Peyer's patch (tissue), 4 donors: Measurements from ENCODE around the gene MYOT. TPM values are rescaled to one million over a fixed set of nuclear protein-coding genes. Genes with fewer than 3 reads are reported as not detected.

Experiments
- DNase-seq, 3 donors: peaks; one replicate each; pipeline ENCODE4 v3.0.0-alpha.2; 2017 to 2019
- H3K27ac ChIP-seq, 4 donors: fragments of 200-600 bp; sonication (generic); one replicate each; pipeline ENCODE4 v1.5.1; 2016 to 2019
- H3K27me3 ChIP-seq, 2 donors: fragments of 200-600 bp; sonication (generic); one replicate each; pipeline ENCODE4 v1.5.1; 2019
- H3K36me3 ChIP-seq, 3 donors: fragments of 200-600 bp; sonication (generic); one replicate each; pipeline ENCODE4 v1.5.1; 2016 to 2019
- H3K4me1 ChIP-seq, 4 donors: fragments of 200-600 bp; sonication (generic); one replicate each; pipeline ENCODE4 v1.5.1; 2016 to 2019
- H3K4me3 ChIP-seq, 4 donors: fragments of 200-600 bp; sonication (generic); 1 replicate in 3 of 4; 2 replicates in 1 of 4; pipeline ENCODE4 v1.5.1; 2016 to 2019; ENCODE audit warnings: mild to moderate bottlenecking in 1 of 4
- H3K9me3 ChIP-seq, 4 donors: fragments of 200-600 bp; sonication (generic); one replicate each; pipeline ENCODE4 v1.5.1; 2016 to 2019; ENCODE audit warnings: mild to moderate bottlenecking in 1 of 4
- POLR2A ChIP-seq, 2 donors: fragments of 450-650 bp; IDR thresholded peaks; one replicate each; pipeline ENCODE4 v1.5.1; 2017; ENCODE audit warnings: antibody characterized with exemption in 2 of 2, mild to moderate bottlenecking in 2 of 2, moderate library complexity in 2 of 2
- total RNA-seq, 4 donors: library from RNA; depleted of rRNA; stranded (reverse); fragments of >200 nt; gene quantifications; one replicate each; pipeline ENCODE4 v1.1.0, GENCODE V29; 2016
- TF ChIP-seq, protein P1 (sequence below), 6 experiments: fragments of 450-650 bp in 4 of 6; fragments of 200-600 bp in 2 of 6; sonication (generic) in 1 of 6; IDR thresholded peaks; one replicate each; pipeline ENCODE4 v1.5.1; 2017 to 2019; ENCODE audit warnings: antibody characterized with exemption in 6 of 6, mild to moderate bottlenecking in 3 of 6, moderate library complexity in 1 of 6

Gene MYOT
- total RNA-seq, 4 donors from 2014 or later, result 1.1 to 5.7 (median 4.2) TPM

DNA sequence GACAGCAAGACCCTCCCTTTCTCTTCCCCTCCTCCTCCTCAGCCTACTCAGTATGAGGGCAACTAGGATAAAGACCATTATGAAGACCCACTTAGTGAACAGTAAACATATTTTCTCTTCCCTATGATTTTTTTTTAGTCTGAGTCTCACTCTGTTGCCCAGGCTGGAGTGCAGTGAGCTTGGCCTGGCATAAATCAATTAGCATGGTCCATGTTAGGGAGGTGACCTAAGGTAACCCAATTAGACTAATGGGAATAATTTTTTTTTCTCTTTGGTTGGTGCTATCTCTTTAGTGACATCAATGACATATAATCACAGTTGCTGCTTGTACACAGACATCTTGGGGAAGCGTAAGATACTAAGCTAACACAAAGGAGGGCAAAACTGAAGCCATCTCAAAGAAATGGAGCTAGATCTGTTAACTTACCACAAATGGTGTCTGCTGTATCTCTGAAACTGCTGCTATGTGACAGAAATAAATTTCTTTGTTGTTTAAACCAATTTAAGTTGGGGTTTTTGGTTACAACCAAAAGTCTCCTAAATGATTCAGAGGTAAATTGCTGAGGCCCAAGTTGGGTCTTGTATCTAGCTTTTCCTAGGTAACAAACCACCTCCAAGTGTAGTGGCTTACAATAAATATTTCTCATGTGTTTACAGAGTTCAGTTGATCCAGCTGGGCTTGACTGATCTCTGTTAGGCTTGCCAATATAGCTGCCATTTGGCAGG is 34.9 kb downstream of the MYOT start:
- TF ChIP-seq POLR2A (IDR thresholded peaks at IDR 0.05), result no peak
- TF ChIP-seq, protein P1, sequence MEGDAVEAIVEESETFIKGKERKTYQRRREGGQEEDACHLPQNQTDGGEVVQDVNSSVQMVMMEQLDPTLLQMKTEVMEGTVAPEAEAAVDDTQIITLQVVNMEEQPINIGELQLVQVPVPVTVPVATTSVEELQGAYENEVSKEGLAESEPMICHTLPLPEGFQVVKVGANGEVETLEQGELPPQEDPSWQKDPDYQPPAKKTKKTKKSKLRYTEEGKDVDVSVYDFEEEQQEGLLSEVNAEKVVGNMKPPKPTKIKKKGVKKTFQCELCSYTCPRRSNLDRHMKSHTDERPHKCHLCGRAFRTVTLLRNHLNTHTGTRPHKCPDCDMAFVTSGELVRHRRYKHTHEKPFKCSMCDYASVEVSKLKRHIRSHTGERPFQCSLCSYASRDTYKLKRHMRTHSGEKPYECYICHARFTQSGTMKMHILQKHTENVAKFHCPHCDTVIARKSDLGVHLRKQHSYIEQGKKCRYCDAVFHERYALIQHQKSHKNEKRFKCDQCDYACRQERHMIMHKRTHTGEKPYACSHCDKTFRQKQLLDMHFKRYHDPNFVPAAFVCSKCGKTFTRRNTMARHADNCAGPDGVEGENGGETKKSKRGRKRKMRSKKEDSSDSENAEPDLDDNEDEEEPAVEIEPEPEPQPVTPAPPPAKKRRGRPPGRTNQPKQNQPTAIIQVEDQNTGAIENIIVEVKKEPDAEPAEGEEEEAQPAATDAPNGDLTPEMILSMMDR (IDR thresholded peaks at IDR 0.05), result no peak
- no peaks in the 10 kb centered on the region for H3K9me3 ChIP-seq
- no peak overlapping the region for H3K27ac ChIP-seq
- no peaks in the 10 kb centered on the region for H3K4me1 ChIP-seq
- no peak for DNase-seq
- no peaks in the 10 kb centered on the region for H3K36me3 ChIP-seq
- H3K4me3 ChIP-seq, result no peak overlapping the region
- H3K27me3 ChIP-seq, result no peaks in the 10 kb centered on the region

DNA sequence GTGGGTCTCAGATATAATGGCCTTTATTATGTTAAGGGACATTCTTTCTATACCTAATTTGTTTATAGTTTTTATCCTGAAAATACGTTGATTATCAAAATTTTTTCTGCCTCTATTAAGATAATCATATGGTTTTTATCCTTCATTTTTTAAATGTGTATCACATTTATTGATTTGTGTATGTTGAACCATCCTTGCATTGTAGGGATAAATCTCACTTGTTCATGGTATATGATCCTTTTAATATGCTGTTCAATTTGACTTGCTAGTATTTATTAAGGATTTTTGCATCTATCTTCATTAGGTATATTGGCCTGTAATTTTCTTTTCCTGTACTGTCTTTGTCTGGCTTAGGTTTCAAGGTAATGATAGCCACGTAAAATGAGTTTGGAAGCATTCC is 47.1 kb downstream of the MYOT start:
- Histone ChIP-seq H3K36me3 (no peaks in the 10 kb centered on the region), H3K27ac (no peak overlapping the region), H3K27me3 (no peaks in the 10 kb centered on the region), H3K9me3 (no peaks in the 10 kb centered on the region), H3K4me3 (no peak overlapping the region), H3K4me1 (no peaks in the 10 kb centered on the region)
- DNase-seq, result no peak
- no peak for TF ChIP-seq POLR2A (IDR thresholded peaks at IDR 0.05)
- TF ChIP-seq, protein P1 (IDR thresholded peaks at IDR 0.05), result no peak

DNA sequence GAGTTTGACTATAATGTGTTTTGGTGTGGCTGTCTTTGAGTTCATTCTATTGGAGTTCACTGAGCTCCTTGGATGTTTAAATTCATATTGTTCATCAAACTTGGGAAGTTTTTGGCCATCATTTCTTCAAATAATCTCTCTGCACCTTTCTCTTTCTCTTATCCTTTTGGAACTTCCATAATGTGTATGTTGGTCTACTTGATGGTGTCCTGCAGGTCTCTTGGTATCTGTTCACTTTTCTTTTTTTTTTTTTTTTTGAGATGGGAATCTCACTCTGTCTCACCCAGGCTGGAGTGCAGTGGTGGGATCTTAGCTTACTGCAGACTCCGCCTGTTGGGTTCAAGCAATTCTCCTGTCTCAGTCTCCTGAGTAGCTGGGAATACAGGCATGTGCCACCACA is 49.3 kb downstream of the MYOT start:
- Histone ChIP-seq H3K4me3 (no peak overlapping the region), H3K27me3 (no peaks in the 10 kb centered on the region), H3K27ac (no peak overlapping the region), H3K4me1 (no peaks in the 10 kb centered on the region), H3K36me3 (no peaks in the 10 kb centered on the region), H3K9me3 (no peaks in the 10 kb centered on the region)
- no peak for DNase-seq
- TF ChIP-seq, protein P1 (IDR thresholded peaks at IDR 0.05), result no peak
- TF ChIP-seq POLR2A (IDR thresholded peaks at IDR 0.05), result no peak

DNA sequence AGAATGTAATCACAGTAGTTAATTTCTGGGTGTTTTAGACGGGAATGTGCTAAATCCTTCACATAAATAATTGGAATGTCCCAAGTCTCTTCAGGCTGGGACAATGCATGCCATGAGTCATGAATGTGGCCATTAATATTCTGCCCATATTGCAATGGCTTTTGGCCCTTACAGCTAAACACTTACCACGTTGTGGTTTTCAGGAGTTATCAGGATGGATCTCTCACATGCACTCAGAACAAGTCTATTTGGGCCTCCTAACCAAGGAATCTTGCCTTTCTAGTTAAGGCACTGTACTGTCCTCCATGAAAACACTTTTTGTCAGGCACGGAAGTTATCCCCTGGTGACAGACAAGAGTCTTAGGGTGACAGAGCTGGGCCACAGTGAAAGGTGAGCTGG is 54.3 kb downstream of the MYOT start:
- TF ChIP-seq POLR2A (IDR thresholded peaks at IDR 0.05), result no peak
- TF ChIP-seq, protein P1 (IDR thresholded peaks at IDR 0.05), result no peak
- H3K27ac ChIP-seq, result no peak overlapping the region
- H3K36me3 ChIP-seq, result no peaks in the 10 kb centered on the region
- H3K4me1 ChIP-seq, result no peaks in the 10 kb centered on the region
- no peaks in the 10 kb centered on the region for H3K27me3 ChIP-seq
- no peak for DNase-seq
- no peaks in the 10 kb centered on the region for H3K9me3 ChIP-seq
- H3K4me3 ChIP-seq, result no peak overlapping the region

DNA sequence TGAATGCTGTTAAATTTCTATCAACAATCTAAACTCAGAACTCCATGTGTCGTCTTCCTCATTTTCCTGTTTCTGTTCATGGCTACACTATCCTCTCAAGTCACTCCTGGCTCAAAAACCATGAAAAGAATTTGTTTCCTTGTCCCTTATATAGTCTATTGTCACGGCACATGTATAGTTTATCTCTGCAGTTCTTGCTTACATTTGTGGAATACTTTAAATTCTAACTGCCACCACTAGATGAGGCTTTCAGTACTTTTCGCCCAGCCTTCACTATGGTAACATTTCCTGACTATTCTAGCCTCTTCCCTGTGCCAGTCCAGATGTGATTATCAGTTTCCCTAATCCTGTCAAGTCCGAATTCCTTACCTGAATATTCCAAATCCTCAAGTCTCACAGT is 56.2 kb downstream of the MYOT start:
- Histone ChIP-seq H3K27me3 (no peaks in the 10 kb centered on the region), H3K4me1 (no peaks in the 10 kb centered on the region), H3K4me3 (no peak overlapping the region), H3K36me3 (no peaks in the 10 kb centered on the region), H3K27ac (no peak overlapping the region), H3K9me3 (no peaks in the 10 kb centered on the region)
- TF ChIP-seq, protein P1 (IDR thresholded peaks at IDR 0.05), result no peak
- no peak for TF ChIP-seq POLR2A (IDR thresholded peaks at IDR 0.05)
- DNase-seq, result no peak
